GM21390 (cell line): Measurements from ENCODE around the gene KAT8.

Experiments
- ATAC-seq: cut with Tn5 transposase; IDR thresholded peaks from one replicate; pipeline ENCODE4 v1.9.1; 2021; ENCODE audit not compliant: unreplicated experiment

The KAT8 gene

DNA sequence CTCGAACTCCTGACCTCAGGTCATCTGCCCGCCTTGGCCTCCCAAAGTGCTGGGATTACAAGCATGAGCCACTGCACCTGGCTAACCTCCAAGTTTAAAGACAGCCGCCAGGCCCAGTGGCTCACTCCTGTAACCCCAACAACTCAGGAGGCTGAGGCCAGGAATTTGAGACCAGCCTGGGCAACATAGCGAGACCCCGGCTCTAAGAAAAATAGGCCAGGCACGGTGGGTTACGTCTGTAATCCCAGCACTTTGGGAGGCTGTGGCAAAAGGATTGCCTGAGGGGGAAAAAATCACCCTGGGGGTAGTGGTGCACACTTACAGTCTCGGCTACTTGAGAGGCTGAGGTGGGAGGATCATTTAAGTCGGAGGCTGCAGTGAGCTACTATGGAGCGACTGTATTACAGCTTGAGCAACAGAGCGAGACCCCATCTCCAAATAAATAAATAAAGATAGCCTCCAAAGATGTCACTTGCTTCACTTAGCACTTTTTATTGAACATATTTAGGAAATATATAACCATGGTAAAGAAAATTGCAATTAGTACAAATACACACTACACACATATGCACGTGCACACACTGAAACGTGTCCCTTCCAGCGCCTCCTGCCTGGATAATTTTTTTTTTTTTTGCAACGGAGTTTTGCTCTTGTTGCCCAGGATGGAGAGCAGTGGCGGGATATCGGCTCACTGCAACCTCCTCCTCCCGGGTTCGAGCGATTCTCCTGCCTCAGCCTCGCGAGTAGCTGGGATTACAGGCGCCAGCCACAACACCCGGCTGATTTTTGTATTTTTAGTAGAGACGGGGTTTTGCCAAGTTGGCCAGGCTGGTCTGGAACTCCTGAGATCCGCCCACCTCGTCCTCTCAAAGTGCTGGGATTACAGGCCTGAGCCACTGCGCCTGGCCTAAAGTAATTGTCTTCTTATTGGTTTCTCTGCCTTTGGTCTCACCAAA, 10.7 kb upstream of the KAT8 start:
- ATAC-seq, result no peak

DNA sequence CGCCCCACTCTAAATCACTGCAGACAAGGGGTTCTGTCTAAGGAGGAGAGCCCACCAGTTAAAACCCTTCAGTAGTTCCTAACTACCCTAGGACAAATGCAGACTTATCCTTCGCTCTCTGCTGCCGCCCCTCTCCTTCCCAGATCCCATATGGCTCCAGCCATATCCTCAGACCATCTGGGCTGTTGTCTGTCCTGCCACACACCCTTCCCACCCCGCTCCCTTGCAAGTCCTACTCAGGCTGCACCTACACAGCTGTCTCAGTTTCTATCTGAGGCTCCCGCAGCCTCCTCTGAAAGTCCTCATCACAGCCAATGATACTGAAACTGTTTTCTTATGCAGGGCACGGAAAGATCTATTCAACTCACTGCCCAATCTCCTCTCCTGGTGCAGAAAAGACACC, 10.0 kb upstream of the KAT8 start:
- peak; percentile 53 for ATAC-seq

DNA sequence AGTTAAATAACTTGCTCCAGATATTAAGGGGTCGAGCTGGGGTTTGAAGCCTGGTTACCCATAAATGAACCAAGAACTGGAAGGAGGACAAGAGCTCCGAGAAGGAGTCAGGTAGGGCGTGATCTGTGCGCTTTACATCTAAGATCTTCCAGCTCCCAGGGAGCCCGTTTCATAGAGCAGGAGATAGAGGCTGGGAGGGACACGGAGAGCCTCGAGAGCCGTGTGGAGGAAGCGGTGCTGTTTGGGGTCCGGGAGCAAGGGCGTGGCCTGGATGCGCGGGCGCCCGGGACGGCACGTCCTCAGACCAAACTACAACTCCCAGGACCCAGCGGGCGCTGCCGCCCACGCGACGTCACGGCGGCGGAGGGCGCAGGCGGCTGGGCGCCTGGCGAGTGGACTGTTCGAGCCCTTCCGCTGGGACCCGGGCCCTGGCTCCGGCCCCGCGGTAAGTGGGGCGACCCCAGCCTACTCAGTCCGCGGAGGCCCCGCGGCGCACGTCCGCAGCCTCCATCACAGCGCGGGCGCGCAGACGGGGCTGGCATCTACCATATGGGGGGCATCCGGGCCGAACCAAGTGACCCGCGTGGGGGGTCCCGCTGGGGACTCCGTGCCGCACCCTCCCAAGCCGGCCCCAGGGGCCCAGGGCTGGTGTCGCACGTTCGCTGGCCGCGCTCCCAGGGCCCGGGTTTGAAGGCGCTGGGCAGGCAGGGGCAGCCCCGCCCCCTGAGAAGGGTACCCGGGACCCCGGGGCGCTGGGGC, 9.2 kb upstream of the KAT8 start, which contains the start of gene BCKDK:
TSS of gene BCKDK (plus strand) at position 352 of the 759 bp plus-strand sequence. CDS start 838 bp downstream, outside the sequence.
- ATAC-seq, result peak; percentile 74

GRCh38 chr16:31108794-31109558, 8.5 kb upstream of the KAT8 start:
- no peak for ATAC-seq

DNA sequence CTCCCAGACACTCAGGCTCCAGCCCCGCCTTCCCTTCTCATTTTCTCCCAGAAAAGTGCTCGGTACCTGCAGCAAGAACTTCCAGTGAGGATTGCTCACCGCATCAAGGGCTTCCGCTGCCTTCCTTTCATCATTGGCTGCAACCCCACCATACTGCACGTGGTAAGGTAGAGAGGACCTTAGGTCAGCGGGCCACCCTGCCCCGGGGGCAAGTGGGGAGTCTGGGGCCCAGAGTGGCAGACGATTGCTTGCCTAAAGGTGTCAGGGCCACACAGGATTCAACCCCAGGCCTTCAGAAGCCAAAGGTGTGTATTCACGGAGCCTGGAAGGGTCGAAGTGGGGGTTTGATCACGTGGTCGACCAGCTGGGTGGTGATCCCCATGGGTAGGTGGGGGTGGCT, 7.8 kb upstream of the KAT8 start:
- no peak for ATAC-seq

- ATAC-seq, result no peak
These were observed 7.1 kb upstream of the KAT8 start for GRCh38 chr16:31110106-31111034.

- no peak for ATAC-seq
These were observed 5.5 kb upstream of the KAT8 start for GRCh38 chr16:31111881-31112466.

GRCh38 chr16:31112711-31113110, 4.8 kb upstream of the KAT8 start:
- ATAC-seq, result no peak

DNA sequence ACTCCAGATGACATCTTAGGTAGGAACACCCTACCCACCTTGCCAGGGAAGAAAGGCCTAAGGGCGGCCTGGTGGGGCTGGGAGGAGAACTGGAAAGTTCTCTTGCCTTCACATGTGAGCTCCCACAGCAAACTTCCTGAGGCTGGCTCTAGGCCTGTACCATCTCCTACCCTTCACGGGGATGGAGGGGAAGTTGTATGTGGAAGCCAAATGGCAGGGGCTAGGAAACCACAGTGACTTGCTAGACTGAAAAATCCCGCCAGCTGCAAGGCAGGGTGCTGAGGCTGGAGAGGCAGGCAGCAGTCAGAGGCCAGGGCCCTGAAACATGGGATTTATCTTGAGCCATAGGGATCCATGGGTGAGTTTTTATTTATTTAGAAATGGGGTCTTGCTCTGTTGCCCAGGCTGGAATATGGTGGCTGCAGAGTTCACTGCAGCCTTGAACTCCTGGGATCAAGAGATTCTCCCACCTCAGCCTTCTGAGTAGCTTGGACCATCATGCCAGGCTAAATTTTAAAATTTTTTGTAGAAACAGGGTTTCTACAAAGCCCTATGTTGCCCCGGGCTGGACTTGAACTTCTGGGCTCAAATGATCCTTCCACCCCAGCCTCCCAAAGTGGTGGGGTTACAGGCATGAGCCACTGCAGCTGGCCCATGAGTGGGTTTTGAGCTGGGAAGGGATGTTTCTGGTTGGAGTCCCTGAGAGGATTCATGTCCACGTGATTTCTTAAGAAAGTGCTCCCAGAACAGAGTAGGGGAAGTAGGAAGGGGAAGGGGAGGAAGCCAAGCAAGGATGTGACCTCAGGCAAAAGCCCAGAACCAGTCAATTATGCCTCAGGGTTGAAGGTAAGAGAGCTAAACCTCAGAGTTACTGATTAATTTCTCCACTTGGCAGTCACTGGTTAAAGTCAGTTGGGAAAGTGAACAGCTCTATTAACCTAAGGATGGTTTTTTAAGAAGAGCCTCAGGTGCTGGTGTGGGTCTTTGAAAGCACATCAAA, 4.0 kb upstream of the KAT8 start:
- ATAC-seq, result no peak

GRCh38 chr16:31114468-31114867, 3.0 kb upstream of the KAT8 start:
- ATAC-seq, result no peak

- ATAC-seq, result no peak
These were observed 1.0 kb downstream of the KAT8 start for GRCh38 chr16:31118223-31119155.

DNA sequence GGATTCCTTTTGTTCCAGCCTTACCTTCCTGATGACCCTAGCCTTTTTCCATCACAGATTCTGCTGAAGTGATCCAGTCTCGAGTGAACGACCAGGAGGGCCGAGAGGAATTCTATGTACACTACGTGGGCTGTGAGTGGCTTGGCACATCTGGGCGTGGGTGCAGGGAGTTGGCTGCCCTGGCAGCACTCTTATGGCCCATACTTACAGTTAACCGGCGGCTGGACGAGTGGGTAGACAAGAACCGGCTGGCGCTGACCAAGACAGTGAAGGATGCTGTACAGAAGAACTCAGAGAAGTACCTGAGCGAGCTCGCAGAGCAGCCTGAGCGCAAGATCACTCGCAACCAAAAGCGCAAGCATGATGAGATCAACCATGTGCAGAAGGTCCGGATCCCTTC, 2.7 kb downstream of the KAT8 start:
- ATAC-seq, result no peak

DNA sequence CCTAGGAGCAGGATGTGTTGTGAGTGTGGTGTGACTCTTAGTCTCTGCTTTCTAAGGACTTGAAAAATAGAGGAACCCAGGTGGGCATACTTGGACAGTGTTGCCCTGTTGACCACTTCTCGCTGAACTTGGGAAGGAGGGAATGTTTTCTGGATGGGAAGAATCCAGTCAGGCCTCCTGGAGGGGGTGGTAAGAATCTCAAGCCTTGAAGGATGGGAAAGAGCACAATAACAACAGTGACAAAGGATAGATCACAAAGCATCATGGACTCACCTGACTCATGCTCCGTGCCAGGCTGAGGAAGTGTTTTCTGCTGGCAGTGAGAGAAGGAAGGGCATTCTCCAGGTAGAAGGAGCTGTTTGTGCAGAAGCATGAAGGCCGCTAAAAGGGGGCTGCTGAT, 8.4 kb downstream of the KAT8 start:
- no peak for ATAC-seq

GRCh38 chr16:31127182-31127581, 9.7 kb downstream of the KAT8 start:
- ATAC-seq, result no peak

GRCh38 chr16:31128711-31129567, 11.5 kb downstream of the KAT8 start:
- no peak for ATAC-seq

DNA sequence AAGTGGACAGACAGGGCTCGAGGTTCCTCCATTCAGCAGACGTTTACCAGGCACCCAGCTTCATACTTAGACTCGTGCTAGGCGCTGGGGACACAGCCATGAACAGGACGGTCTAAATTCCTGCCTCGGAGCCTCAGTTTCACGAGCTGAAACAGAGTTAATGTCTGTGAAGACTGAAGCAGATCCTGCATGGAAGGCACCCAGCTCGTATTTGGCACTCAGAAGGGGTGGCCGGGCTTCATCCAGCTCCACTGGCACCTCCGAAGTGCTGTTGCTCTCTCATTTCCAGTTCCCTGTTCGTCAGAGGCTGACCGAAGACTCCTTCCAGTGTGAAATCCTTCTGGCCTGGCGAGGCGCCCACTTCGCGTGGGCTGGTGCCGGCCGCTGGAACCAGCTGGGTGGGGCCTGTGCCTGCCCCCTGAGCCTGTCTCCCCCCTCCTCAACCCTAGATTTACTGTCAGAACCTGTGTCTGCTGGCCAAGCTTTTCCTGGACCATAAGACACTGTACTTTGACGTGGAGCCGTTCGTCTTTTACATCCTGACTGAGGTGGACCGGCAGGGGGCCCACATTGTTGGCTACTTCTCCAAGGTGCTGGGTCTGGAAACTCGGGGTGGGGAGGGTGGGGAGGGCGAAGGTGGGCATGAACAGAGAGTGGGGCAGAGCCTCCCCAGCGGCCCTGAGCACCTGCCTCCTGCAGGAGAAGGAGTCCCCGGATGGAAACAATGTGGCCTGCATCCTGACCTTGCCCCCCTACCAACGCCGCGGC, 12.3 kb downstream of the KAT8 start:
- ATAC-seq, result no peak
